A549 (cell line): Measurements from ENCODE around the gene SERPINC1. TPM values are rescaled to one million over a fixed set of nuclear protein-coding genes. Genes with fewer than 3 reads are reported as not detected.
"Not testable (repeated sequence)": the region's sequence is repeated elsewhere in the genome, so short reads cannot be mapped to it uniquely, and the experiment has no call there.

ENCODE experiments used
- ATAC-seq, 2 experiments: fragments of 200-7000 bp in 1 of 2; fragments of >200 bp in 1 of 2; cut with Nextera tagmentation in 1 of 2; cut with Tn5 transposase in 1 of 2; 3 replicates each; pipeline versions ENCODE4 v1.8.0 to v1.9.1; 2018 to 2020; ENCODE audit warnings: mild to moderate bottlenecking in 1 of 2, moderate library complexity in 1 of 2
- CTCF ChIA-PET: fragments of 300-600 bp; sonication (Branson Sonifier 250); formaldehyde crosslinking; extraction: SDS; loops from one replicate; lab custom pipeline; 2021; ENCODE audit warnings: antibody characterized with exemption, inconsistent platforms; lab: Yijun Ruan, JAX
- POLR2A ChIA-PET: fragments of 350-600 bp; formaldehyde crosslinking; extraction: SDS; loops from one replicate; lab custom pipeline; 2021; ENCODE audit warnings: antibody characterized with exemption, inconsistent platforms; lab: Yijun Ruan, JAX
- DNase-seq, 2 experiments: peaks; one replicate each; pipeline versions ENCODE4 v3.0.0 to v3.0.0-alpha.2; 2011 to 2016; ENCODE audit warnings: low read depth in 1 of 2, low spot score in 1 of 2
- FAIRE-seq: peaks from 2 replicates; lab custom pipeline; 2011; peaks lifted over from hg19 to GRCh38; lab: Jason Lieb, UNC
- H3K27ac ChIP-seq, 2 experiments: fragments of >200 bp; sonication (Bioruptor Twin); formaldehyde crosslinking; 3 replicates each; pipeline ENCODE4 v1.5.1; 2016 to 2017
- H3K4me1 ChIP-seq: fragments of >200 bp; sonication (Bioruptor Twin); formaldehyde crosslinking; 3 replicates; pipeline ENCODE4 v1.6.1; 2016
- H3K4me2 ChIP-seq: fragments of >200 bp; sonication (Bioruptor Twin); formaldehyde crosslinking; 3 replicates; pipeline ENCODE4 v1.6.1; 2016
- H3K4me3 ChIP-seq: fragments of >200 bp; sonication (Bioruptor Twin); formaldehyde crosslinking; 3 replicates; pipeline ENCODE4 v1.5.1; 2016
- H3K9me3 ChIP-seq: fragments of >200 bp; sonication (Bioruptor Twin); formaldehyde crosslinking; 3 replicates; pipeline ENCODE4 v1.6.1; 2016
- CHD2 ChIP-seq: fragments of 150-350 bp; IDR thresholded peaks from 2 replicates; pipeline ENCODE4 v1.6.1; 2014; ENCODE audit warnings: low read length; ENCODE audit not compliant: partially characterized antibody
- EHF ChIP-seq: fragments of 250-450 bp; sonication (Bioruptor Pico); IDR thresholded peaks from 2 replicates; pipeline ENCODE4 v1.5.0; 2020; ENCODE audit warnings: mild to moderate bottlenecking
- EP300 ChIP-seq, 2 experiments: fragments of >200 bp; sonication (Bioruptor Twin); formaldehyde crosslinking; IDR thresholded peaks; 2 replicates in 1 of 2; 3 replicates in 1 of 2; pipeline ENCODE4 v1.6.1; 2016 to 2017
- ESRRA ChIP-seq: fragments of 150-350 bp; IDR thresholded peaks from 2 replicates; pipeline ENCODE4 v1.6.1; 2014; ENCODE audit warnings: mild to moderate bottlenecking, low read length, borderline replicate concordance
- FOXS1 ChIP-seq: fragments of 250-450 bp; sonication (Bioruptor Pico); IDR thresholded peaks from 2 replicates; pipeline ENCODE4 v1.5.0; 2020; ENCODE audit warnings: mild to moderate bottlenecking, moderate library complexity
- HEYL ChIP-seq: fragments of 250-450 bp; sonication (Bioruptor Pico); IDR thresholded peaks from 2 replicates; pipeline ENCODE4 v1.8.0; 2021; ENCODE audit warnings: mild to moderate bottlenecking, moderate library complexity
- HMGXB4 ChIP-seq: fragments of 250-450 bp; sonication (Bioruptor Pico); IDR thresholded peaks from 2 replicates; pipeline ENCODE4 v1.5.0; 2021; ENCODE audit warnings: mild to moderate bottlenecking, moderate library complexity, borderline replicate concordance
- HOXB5 ChIP-seq: fragments of 250-450 bp; sonication (Bioruptor Pico); IDR thresholded peaks from 2 replicates; pipeline ENCODE4 v1.5.0; 2020; ENCODE audit warnings: mild to moderate bottlenecking, moderate library complexity
- MAFK ChIP-seq: fragments of 450-650 bp; IDR thresholded peaks from 2 replicates; pipeline ENCODE4 v1.6.1; 2014; ENCODE audit not compliant: partially characterized antibody
- MAZ ChIP-seq: fragments of 150-350 bp; IDR thresholded peaks from 2 replicates; pipeline ENCODE4 v1.6.1; 2014; ENCODE audit warnings: antibody characterized with exemption, low read depth, low read length, borderline replicate concordance
- MYC ChIP-seq: IDR thresholded peaks from 2 replicates; pipeline ENCODE4 v1.6.1; 2012; ENCODE audit warnings: mild to moderate bottlenecking, inconsistent platforms, low read length, improper control_type of control experiment, borderline replicate concordance
- NPAS2 ChIP-seq: fragments of 250-450 bp; sonication (Bioruptor Pico); IDR thresholded peaks from 2 replicates; pipeline ENCODE4 v1.8.0; 2022; ENCODE audit warnings: mild to moderate bottlenecking, moderate library complexity, borderline replicate concordance
- NR3C1 ChIP-seq: fragments of >200 bp; sonication (Bioruptor Twin); formaldehyde crosslinking; IDR thresholded peaks from 3 replicates; pipeline ENCODE4 v1.6.1; 2017
- POLR2AphosphoS2 ChIP-seq: conservative IDR thresholded peaks from 2 replicates; pipeline ENCODE4 v1.6.1; 2012; ENCODE audit warnings: low read length, improper control_type of control experiment, inconsistent platforms
- RCOR1 ChIP-seq: fragments of 150-350 bp; IDR thresholded peaks from 2 replicates; pipeline ENCODE4 v1.6.1; 2014; ENCODE audit warnings: antibody characterized with exemption, low read length, low read depth
- SREBF2 ChIP-seq: fragments of 450-650 bp; IDR thresholded peaks from 2 replicates; pipeline ENCODE4 v1.6.1; 2014; ENCODE audit warnings: mild to moderate bottlenecking, moderate library complexity
- ZC3H11A ChIP-seq: fragments of 450-650 bp; IDR thresholded peaks from 2 replicates; pipeline ENCODE4 v1.6.1; 2014; ENCODE audit warnings: antibody characterized with exemption, mild to moderate bottlenecking
- ZFP36 ChIP-seq: fragments of 450-650 bp; IDR thresholded peaks from 2 replicates; pipeline ENCODE4 v1.6.1; 2014; ENCODE audit warnings: borderline replicate concordance; ENCODE audit not compliant: partially characterized antibody
- ZSCAN20 ChIP-seq: fragments of 250-450 bp; sonication (Bioruptor Pico); IDR thresholded peaks from 2 replicates; pipeline ENCODE4 v1.8.0; 2022; ENCODE audit warnings: mild to moderate bottlenecking, moderate library complexity
- WGBS: methylation state at CpG from one replicate; pipeline ENCODE4 v1.1.6; 2017; ENCODE audit errors: missing lambda C conversion rate; 5-methylcytosine and 5-hydroxymethylcytosine counted together
- polyA plus RNA-seq, 4 experiments: library from polyadenylated mRNA; depleted of rRNA in 3 of 4; stranded (reverse); fragments of >200 nt; fragmentation: RNase III in 1 of 4; extraction: RNeasy Plus Mini Kit Qiagen cat#74134 plus additional on column Dnase treatment in 1 of 4; gene quantifications; 2 replicates in 3 of 4; 3 replicates in 1 of 4; pipeline ENCODE4 v1.2.3, GENCODE V29; 2011 to 2017
- TF ChIP-seq, protein P1 (sequence below): IDR thresholded peaks from 2 replicates; pipeline ENCODE4 v1.6.1; 2012
- TF ChIP-seq, protein P2 (sequence below): fragments of >200 bp; sonication (Bioruptor Twin); formaldehyde crosslinking; IDR thresholded peaks from 3 replicates; pipeline ENCODE4 v1.6.1; 2016

The SERPINC1 gene
- polyA plus RNA-seq, 2 of the 4 experiments (the other 2 are of a cell fraction), result 0.05 to 0.13 TPM

DNA sequence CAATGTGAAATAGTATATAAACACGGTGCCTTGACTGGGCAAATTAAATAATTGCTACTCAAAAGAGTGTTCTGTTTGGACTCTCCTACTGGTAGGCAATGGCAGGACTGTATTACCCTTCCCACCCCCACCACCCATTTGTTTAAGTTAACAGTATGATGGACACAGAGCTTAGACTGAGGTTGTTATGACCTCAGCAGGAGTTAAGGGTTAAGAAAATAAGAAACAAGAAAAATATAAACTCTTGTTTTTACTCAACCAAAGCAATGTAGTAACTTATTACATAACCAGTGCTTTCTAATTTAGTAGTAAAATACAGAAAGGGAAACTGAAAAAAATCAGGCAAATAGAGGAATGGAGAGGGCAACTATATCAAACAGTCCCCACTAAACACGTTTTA, 19.9 kb upstream of the SERPINC1 start:
- no peak for ATAC-seq
- no peak overlapping the region for H3K4me2 ChIP-seq
- DNase-seq, result no peak
- TF ChIP-seq HEYL (CRISPR knock-in tag) (no peak), ZFP36 (no peak), MAZ (no peak), SREBF2 (no peak), CHD2 (no peak), EP300 (IDR thresholded peaks at IDR 0.05) (no peak), HOXB5 (CRISPR knock-in tag) (no peak), ZSCAN20 (no peak), HMGXB4 (CRISPR knock-in tag) (no peak), NPAS2 (no peak), POLR2AphosphoS2 (no peak), MAFK (no peak), EHF (CRISPR knock-in tag) (no peak), ESRRA (no peak), RCOR1 (no peak), NR3C1 (no peak), FOXS1 (CRISPR knock-in tag) (no peak), MYC (no peak)
- TF ChIP-seq, protein P1, sequence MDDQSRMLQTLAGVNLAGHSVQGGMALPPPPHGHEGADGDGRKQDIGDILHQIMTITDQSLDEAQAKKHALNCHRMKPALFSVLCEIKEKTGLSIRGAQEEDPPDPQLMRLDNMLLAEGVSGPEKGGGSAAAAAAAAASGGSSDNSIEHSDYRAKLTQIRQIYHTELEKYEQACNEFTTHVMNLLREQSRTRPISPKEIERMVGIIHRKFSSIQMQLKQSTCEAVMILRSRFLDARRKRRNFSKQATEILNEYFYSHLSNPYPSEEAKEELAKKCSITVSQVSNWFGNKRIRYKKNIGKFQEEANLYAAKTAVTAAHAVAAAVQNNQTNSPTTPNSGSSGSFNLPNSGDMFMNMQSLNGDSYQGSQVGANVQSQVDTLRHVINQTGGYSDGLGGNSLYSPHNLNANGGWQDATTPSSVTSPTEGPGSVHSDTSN, result no peak
- TF ChIP-seq, protein P2, sequence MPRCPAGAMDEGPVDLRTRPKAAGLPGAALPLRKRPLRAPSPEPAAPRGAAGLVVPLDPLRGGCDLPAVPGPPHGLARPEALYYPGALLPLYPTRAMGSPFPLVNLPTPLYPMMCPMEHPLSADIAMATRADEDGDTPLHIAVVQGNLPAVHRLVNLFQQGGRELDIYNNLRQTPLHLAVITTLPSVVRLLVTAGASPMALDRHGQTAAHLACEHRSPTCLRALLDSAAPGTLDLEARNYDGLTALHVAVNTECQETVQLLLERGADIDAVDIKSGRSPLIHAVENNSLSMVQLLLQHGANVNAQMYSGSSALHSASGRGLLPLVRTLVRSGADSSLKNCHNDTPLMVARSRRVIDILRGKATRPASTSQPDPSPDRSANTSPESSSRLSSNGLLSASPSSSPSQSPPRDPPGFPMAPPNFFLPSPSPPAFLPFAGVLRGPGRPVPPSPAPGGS, result no peak
- TF ChIP-seq, all 56 proteins: peak for 0
- Histone ChIP-seq H3K4me3 (no peak overlapping the region), H3K9me3 (no peaks in the 10 kb centered on the region), H3K4me1 (peaks cover 8% of the 10 kb centered on the region; the same call in 2 of the 3 replicates), H3K27ac (no peak overlapping the region)
- CTCF ChIA-PET, result interaction anchor here (0.6 kb wide), 1 partner anchor 16 kb away, joined by 3 read pairs; no protein-coding TSS in a partner anchor
- POLR2A ChIA-PET, result interaction anchor here (0.6 kb wide), 1 partner anchor 603 kb away, joined by 6 read pairs; no protein-coding TSS in a partner anchor
- FAIRE-seq, result no peak
- 86% methylated on average over 2 of the region's 2 CpGs for WGBS

DNA sequence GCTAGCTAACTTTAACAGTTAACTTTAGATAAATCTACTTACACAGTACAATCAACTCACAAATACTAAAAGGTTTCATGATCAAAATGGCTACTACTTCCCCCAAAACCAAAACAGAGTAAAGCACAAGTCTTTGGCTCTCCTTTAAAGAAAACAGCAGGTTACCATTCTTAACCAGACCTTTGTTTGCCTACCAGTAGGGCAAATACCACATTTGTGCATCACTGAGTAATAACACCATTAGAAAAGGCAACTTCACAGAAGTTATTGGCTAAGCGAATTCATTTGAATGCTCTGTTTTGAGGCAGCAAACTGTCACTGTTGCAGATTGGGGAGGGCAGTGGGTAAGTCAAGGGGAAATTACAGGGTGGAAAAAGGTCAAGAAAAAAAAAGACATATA, 17.3 kb upstream of the SERPINC1 start:
- WGBS, result 92% methylated on average over 1 of the region's 1 CpG
- DNase-seq (no peak), ATAC-seq (peak in 1 of 2 experiments; percentile 35; a peak in 1 of 6 replicates), FAIRE-seq (no peak)
- H3K4me3 ChIP-seq, result no peak overlapping the region
- TF ChIP-seq ZC3H11A, result 0 out of 2 replicates have a peak, but pooled peaks have one; percentile 11
- TF ChIP-seq MAZ, result no peak
- no peak overlapping the region for H3K4me2 ChIP-seq
- H3K27ac ChIP-seq, result no peak overlapping the region
- H3K9me3 ChIP-seq, result no peaks in the 10 kb centered on the region
- ChIA-PET POLR2A (interaction anchor here (1.1 kb wide), 1 partner anchor 66 kb away, joined by 6 read pairs; the partner anchor contains the start of gene ZBTB37), CTCF (interaction anchor here (1.4 kb wide), 1 partner anchor 36 kb away, joined by 3 read pairs; no protein-coding TSS in a partner anchor)
- peaks cover 8% of the 10 kb centered on the region; the same call in 2 of the 3 replicates for H3K4me1 ChIP-seq

- H3K27ac ChIP-seq, H3K4me2 ChIP-seq, H3K4me3 ChIP-seq, CTCF ChIA-PET, H3K9me3 ChIP-seq, ATAC-seq, H3K4me1 ChIP-seq, POLR2A ChIA-PET, FAIRE-seq, DNase-seq: not testable (repeated sequence)
- 95% methylated on average over 5 of the region's 5 CpGs for WGBS
These were observed 13.4 kb upstream of the SERPINC1 start for GRCh38 chr1:173930541-173930940.
